A673 (cell line): ENCODE results near the gene RNASEH2A. TPM values are rescaled to one million over a fixed set of nuclear protein-coding genes. Genes with fewer than 3 reads are reported as not detected.

Experiments used
- BruUV-seq: library from RNA; stranded (reverse); fragments of 400-500 nt; replicated peaks from 2 replicates; lab custom pipeline; 2021; lab: Mats Ljungman, UMichigan
- CTCF ChIA-PET: fragments of 300-600 bp; sonication (Branson Sonifier 250); formaldehyde crosslinking; loops from one replicate; lab custom pipeline; 2022; ENCODE audit warnings: antibody characterized with exemption; lab: Charles Lee
- POLR2A ChIA-PET: fragments of 300-600 bp; sonication (Branson Sonifier 250); formaldehyde crosslinking; loops from one replicate; lab custom pipeline; 2022; ENCODE audit warnings: antibody characterized with exemption; ENCODE audit not compliant: low non-redundant PET; lab: Charles Lee
- DNase-seq: peaks from one replicate; pipeline ENCODE4 v3.0.0-alpha.2; 2015; ENCODE audit warnings: low spot score
- H3K27ac ChIP-seq: fragments of 200-600 bp; sonication (generic); 2 replicates; pipeline ENCODE4 v1.5.1; 2016; ENCODE audit warnings: mixed run types, low read depth, mild to moderate bottlenecking, mixed read lengths, antibody characterized with exemption, low read length; ENCODE audit not compliant: poor library complexity, severe bottlenecking
- H3K27me3 ChIP-seq: fragments of 200-600 bp; sonication (generic); replicated peaks from 2 replicates; pipeline ENCODE4 v1.6.1; 2017; ENCODE audit warnings: mixed run types, low read depth, mild to moderate bottlenecking, mixed read lengths, antibody characterized with exemption, low read length; ENCODE audit not compliant: insufficient read depth, poor library complexity
- H3K36me3 ChIP-seq: fragments of 200-600 bp; sonication (generic); 2 replicates; pipeline ENCODE4 v1.6.1; 2016; ENCODE audit warnings: mixed run types, mild to moderate bottlenecking, mixed read lengths, antibody characterized with exemption, low read length; ENCODE audit not compliant: insufficient read depth, poor library complexity, severe bottlenecking
- H3K4me1 ChIP-seq: fragments of 200-600 bp; sonication (generic); 2 replicates; pipeline ENCODE4 v1.6.1; 2017; ENCODE audit warnings: mixed run types, mild to moderate bottlenecking, mixed read lengths, antibody characterized with exemption, low read length; ENCODE audit not compliant: insufficient read depth, poor library complexity, severe bottlenecking
- H3K4me3 ChIP-seq: fragments of 200-600 bp; sonication (generic); 2 replicates; pipeline ENCODE4 v1.5.1; 2016; ENCODE audit warnings: low read depth, mixed run types, mild to moderate bottlenecking, mixed read lengths, low read length; ENCODE audit not compliant: poor library complexity, severe bottlenecking
- H3K9me3 ChIP-seq: fragments of 200-600 bp; sonication (generic); 2 replicates; pipeline ENCODE4 v1.6.1; 2016; ENCODE audit warnings: mixed run types, low read depth, mild to moderate bottlenecking, mixed read lengths, antibody characterized with exemption, low read length; ENCODE audit not compliant: poor library complexity, severe bottlenecking
- CTCF ChIP-seq: fragments of 300-800, 200-600 bp; sonication (generic); conservative IDR thresholded peaks from 2 replicates; pipeline ENCODE4 v1.5.1; 2017; ENCODE audit warnings: low read depth, mild to moderate bottlenecking, antibody characterized with exemption, low read length, moderate library complexity, mixed read lengths
- EZH2 ChIP-seq: fragments of 200-600 bp; sonication (generic); IDR thresholded peaks from 2 replicates; pipeline ENCODE4 v1.6.1; 2017; ENCODE audit warnings: borderline replicate concordance, low read depth, mild to moderate bottlenecking, mixed read lengths, antibody characterized with exemption, low read length; ENCODE audit not compliant: poor library complexity, severe bottlenecking
- intact Hi-C: fragments of 100-400 bp; cut with micrococcal nuclease; formaldehyde crosslinking; loops from one replicate; pipeline ENCODE4 v1.10.0; 2022; ENCODE audit not compliant: unreplicated experiment
- total RNA-seq: library from RNA; stranded (reverse); gene quantifications from 2 replicates; pipeline ENCODE4 v1.2.3, GENCODE V29; 2021

The RNASEH2A gene
- total RNA-seq, 1 experiment from 2014 or later, result 99.7 TPM

- H3K9me3 ChIP-seq, result no peaks in the 10 kb centered on the region
- H3K27ac ChIP-seq, result no peak overlapping the region
- no peak for DNase-seq
- H3K36me3 ChIP-seq, result no peaks in the 10 kb centered on the region
- H3K4me3 ChIP-seq, result no peak overlapping the region
- TF ChIP-seq EZH2 (no peak), CTCF (no peak)
- BruUV-seq, result no TSS peak
- ChIA-PET CTCF (no interaction called here), POLR2A (no interaction called here)
- H3K27me3 ChIP-seq, result no peaks in the 10 kb centered on the region
- H3K4me1 ChIP-seq, result peaks cover 27% of the 10 kb centered on the region
- intact Hi-C loops, result no loop called here
Measured at GRCh38 chr19:12836529-12836863, 30.1 kb downstream of the RNASEH2A start.

- H3K27ac ChIP-seq, result no peak overlapping the region
- no TSS peak for BruUV-seq
- TF ChIP-seq EZH2, result no peak
- no peak for TF ChIP-seq CTCF
- no peak overlapping the region for H3K4me3 ChIP-seq
- POLR2A ChIA-PET, result no interaction called here
- intact Hi-C loops, result no loop called here
- no peaks in the 10 kb centered on the region for H3K9me3 ChIP-seq
- DNase-seq, result no peak
- no peaks in the 10 kb centered on the region for H3K27me3 ChIP-seq
- CTCF ChIA-PET, result interaction anchor here (0.7 kb wide), 1 partner anchor 10 kb away, joined by 6 read pairs; no protein-coding TSS in a partner anchor
- H3K4me1 ChIP-seq, result peaks cover 27% of the 10 kb centered on the region
- H3K36me3 ChIP-seq, result no peaks in the 10 kb centered on the region
Measured at GRCh38 chr19:12837225-12837624, 30.8 kb downstream of the RNASEH2A start.

GRCh38 chr19:12838182-12838885, 31.9 kb downstream of the RNASEH2A start, which contains the start of gene MAST1:
MAST1 (plus strand) TSS chr19:12838515; CDS start chr19:12838573, 58 bp downstream.
- H3K4me3 ChIP-seq, result peak within 1 kb of the TSS; percentile 84
- peak within 1 kb of the TSS; percentile 63 for H3K27ac ChIP-seq
- no peak for TF ChIP-seq EZH2
- no peak; the same call in none of the 2 replicates for TF ChIP-seq CTCF
- peaks cover 19% of the 10 kb centered on the region for H3K4me1 ChIP-seq
- ChIA-PET POLR2A (no interaction called here), CTCF (interaction anchor here (0.6 kb wide), 1 partner anchor 52 kb away, joined by 6 read pairs; no protein-coding TSS in a partner anchor)
- peak; percentile 78 for DNase-seq
- no TSS peak for BruUV-seq
- H3K36me3 ChIP-seq, result no peaks in the 10 kb centered on the region
- intact Hi-C loops, result no loop called here
- no peaks in the 10 kb centered on the region for H3K9me3 ChIP-seq
- H3K27me3 ChIP-seq, result no peaks in the 10 kb centered on the region
